HG03520 (cell line): ENCODE data around the gene TEAD2.
"Not testable (repeated sequence)": the region's sequence is repeated elsewhere in the genome, so short reads cannot be mapped to it uniquely, and the experiment has no call there.

Experiments used
- ATAC-seq: cut with Tn5 transposase; IDR thresholded peaks from one replicate; pipeline ENCODE4 v1.9.1; 2021; ENCODE audit warnings: mild to moderate bottlenecking, moderate library complexity; ENCODE audit not compliant: unreplicated experiment

The TEAD2 gene

DNA sequence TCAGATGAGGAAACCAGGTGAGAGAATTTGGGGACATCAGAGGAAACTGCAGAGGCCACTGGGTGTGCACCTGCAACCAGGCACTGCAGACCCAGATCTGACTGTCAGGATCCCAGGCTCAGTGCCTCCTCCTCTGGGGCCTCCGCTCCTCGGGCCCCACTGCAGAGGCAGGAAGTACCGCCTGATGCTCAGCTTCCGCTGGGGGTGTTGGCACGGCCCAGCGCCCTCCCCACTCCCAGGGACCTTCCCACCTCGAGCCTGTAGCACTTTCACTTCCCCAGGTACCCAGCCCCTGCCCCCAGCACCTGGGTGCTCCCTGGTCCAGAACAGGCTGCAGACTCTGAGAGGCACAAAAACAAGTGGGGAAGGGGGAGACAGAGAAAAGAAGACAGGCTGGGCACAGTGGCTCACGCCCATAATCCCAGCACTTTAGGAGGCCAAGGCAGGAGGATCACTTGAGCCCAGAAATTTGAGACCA lies 28.4 kb downstream of the TEAD2 start:
- ATAC-seq, result no peak

DNA sequence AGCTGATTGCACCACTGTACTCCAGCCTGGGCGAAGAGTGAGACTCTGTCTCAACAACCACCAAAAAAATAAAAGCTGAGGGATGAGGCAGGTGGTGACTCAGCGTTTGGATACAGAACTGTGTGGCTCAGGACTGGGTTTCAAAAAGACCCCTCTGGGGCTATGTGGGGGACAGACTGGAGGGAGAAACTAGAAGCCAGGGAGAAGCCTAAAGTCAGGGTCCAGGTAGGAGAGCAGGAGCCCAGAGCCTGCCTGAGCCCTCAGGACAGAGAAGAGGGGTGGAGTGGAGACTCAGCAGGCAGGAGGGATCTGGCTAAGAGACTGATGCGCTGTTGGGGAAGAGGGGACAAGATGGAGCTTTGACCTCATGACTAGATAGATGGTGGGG lies 28.8 kb downstream of the TEAD2 start:
- ATAC-seq, result no peak

DNA sequence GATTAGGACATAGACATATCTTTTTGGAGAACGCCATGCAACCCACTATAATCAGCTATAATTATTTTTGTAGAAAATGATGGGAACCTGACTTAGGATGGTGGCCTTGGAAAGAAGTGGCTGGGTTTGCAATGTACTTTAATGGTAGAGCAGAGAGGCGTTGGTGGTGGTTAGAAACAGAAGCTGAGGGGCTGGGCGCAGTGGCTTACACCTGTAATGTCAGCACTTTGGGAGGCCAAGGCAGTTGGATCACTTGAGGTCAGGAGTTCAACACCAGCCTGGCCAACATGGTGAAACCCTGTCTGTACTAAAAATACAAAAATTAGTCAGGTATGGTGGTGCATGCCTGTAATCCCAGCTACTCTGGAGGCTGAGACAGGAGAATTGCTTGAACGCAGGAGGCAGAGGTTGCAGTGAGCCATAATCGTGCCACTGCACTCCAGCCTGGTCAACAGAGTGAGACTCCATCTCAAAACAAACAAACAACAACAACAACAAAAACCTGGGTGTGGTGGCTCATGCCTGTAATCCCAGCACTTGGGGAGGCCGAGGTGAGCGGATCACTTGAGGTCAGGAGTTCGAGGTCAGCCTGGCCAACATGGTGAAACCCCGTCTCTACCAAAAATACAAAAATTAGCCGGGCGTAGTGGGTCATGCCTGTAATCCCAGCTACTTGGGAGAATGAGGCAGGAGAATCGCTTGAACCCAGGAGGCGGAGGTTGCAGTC lies 29.4 kb downstream of the TEAD2 start:
- not testable (repeated sequence) for ATAC-seq

DNA sequence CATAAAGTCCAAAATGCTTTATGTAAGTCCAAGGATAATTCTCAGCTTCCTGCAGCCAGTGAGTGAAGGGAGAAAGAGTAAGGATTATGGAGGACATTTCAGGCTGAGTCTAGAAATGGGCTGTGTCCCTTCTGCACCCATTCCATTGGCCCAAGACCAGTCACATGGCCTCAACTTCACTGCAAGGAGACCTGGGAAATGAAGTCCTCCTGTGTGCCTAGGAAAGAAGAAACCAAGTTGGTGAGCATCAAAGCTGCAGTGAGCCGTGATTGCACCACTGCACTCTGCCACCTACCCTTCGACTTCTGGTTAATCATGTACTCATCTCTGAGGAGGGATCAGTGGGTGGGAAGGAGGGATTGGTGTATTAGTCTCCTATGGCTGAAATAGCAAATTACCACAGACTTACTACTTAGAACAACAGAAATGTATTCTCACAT lies 30.6 kb downstream of the TEAD2 start:
- ATAC-seq, result peak; percentile 39

DNA sequence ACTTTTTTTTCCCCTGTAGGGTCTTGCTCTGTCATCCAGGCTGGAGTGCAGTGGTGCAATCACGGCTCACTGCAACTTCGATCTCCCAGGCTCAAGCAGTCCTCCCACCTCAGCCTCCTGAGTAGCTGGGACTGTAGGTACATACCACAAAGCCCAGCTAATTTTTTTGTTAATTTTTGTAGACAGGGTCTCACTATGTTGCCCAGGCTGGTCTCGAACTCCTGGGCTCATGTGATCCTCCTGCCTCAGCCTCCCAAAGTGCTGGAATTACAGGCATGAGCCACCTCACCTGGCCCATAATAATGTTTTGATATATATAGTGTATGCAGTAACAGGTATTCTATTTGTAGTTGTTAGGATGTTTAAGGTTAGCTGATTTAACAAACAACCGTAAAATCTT lies 31.0 kb downstream of the TEAD2 start:
- not testable (repeated sequence) for ATAC-seq

DNA sequence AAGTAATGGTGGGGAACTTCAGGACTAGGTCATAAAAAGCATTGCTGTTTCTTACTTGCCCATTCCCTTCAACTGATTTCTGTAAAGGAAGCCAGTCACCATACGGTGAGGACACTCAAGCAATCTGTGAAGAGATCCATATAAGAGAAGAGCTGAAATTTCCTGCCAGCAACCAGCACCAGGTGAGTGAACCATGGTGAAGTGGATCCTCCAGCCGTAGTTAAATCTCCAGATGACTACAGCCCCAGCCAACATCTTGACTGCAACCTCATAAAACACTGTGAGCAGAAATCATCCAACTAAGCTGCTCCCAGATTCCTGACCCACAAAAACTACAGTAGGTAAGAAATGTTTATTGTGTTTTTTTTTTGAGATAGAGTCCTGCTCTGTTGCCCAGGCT lies 33.5 kb downstream of the TEAD2 start:
- no peak for ATAC-seq

DNA sequence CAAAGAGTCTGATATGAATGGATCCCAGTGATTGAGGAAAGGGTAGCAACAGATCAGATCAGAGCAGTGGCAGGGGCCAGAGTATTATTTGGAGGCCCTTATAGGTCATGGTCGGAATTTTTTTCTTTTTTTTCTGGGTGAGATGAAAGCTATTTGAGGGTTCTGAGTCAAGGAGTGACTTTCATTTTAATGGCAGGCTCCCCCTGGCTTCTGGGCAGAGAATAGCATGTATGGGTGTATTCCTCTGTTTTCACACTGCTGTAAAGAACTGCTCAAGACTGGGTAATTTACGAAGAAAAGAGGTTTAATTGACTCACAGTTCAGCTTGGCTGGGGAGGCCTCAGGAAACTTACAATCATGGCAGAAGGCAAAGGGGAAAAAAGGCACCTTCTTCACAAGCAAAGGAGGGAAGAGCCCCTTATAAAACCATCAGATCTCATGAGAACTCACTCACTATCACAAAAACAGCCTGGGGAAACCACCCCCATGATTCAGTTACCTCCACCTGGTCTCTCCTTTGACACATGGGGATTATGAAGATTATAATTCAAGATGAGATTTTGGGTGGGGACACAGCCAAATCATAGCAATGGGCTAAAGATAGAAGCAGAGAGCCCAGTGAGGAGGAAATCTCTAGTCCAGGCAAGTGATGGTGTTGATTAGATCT lies 34.2 kb downstream of the TEAD2 start:
- no peak for ATAC-seq

DNA sequence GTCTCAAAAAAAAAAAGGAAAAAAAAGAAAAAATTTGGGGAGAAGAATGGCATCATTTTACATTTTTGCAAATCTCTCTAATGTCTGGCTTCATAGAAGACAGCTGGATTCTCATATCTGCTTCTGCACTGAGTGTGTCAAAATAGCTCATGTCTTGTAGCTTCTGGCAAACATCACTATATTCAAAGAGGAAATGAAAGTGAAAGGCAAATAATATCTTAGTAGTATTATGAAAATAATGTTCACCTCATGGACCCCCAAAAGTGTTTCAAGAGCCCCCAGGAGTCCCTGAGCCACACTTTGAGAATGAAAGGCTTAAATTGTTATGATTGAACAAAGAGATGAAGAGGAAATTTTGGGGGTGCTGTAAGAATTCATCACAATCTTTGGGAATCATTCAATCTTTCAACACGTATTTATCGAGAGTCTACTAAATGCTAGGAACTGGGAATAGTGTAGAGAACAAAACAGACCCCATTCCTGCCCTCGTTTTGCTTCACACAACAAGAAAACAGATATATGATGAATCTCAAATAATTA lies 36.0 kb downstream of the TEAD2 start:
- ATAC-seq, result no peak

DNA sequence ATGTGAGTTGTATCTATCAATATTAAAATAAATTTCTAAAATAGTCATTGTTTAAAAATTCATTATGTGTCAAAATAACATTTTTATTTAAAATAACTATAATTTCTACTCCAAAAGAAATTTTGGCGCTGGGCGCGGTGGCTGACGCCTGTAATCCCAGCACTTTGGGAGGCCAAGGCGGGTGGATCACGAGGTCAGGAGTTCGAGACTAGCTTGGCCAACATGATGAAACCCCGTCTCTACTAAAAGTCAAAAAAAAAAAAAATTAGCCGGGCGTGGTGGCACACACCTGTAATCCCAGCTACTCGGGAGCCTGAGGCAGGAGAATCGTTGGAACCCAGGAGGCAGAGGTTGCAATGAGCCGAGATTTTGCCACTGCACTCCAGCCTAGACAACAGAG lies 36.5 kb downstream of the TEAD2 start:
- ATAC-seq, result not testable (repeated sequence)

DNA sequence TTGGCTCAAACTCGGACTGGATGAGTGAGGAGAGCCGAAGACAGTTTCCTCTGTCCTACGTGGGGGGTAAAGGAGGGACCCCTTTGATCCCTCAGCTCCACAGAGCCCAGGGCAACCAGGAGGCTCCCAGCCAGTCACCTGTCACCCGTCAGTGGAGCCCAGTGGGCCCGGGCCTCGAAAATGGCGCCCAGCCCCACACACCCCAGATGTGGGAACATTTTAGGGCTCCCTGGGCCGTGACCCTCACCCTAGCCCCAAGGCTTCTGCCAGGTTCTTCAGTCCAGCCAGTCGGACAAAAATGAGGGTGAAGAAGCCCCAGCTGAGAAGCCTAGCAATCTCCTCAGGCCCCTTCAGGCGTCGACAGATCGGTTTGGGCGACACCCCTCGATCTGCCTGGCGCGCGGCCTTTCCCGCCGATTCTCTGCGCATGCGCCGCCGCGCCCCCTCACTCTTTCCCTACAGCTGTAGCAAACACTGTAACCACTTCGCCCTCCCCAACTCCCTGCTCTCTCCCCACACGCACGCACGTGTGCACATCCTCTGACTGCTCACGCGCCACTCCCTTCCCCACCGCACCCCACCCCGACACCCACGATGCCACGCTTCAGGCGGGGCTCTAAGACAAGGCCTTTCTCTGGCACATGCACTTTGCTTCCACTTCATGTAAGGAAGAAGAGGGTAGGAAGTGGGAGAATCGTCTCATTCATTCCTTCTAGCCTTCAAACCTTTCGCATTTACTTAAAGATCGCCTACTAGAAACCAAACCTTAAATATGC lies 37.2 kb downstream of the TEAD2 start, which contains the start of gene SLC6A16:
TSS of gene SLC6A16 (minus strand) at position 391 of the 776 bp plus-strand sequence. CDS start 13,844 bp downstream, outside the sequence.
- ATAC-seq, result no peak

DNA sequence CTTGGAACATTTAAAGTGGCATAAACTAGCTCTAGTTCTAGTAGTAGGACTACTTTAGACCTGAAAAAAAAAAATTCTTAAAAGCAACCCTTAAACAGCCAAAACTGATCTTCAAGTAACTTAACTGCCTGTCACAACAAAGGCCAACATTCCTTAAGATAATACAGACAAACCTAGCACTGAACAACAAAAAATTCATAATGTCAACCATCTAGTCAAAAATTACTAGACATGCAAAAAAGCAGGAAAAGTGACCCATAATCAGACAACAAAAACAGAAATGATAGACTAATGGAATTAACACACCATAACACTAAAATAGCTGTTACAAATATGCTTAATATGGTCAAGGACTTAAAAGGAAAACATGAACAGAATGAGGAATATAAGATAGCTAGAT lies 43.9 kb downstream of the TEAD2 start:
- ATAC-seq, result no peak

DNA sequence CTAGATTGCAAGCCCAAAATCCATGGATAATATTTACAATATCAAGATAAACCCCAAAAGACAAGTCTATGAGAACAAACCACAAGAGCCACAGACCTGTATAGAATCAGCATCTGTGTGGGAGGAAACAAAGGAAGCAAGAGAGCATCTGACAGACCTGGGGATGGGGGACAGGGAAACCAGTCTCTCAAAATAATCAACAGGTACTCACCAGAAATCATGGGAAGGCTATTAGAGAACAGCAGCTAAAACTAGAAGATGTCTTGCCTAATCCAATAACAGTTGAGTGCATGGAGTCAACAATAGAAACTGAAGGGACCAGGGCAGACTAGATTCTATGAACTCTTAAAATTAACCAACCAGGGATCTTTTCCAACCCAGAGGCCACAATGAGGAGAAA lies 45.9 kb downstream of the TEAD2 start:
- no peak for ATAC-seq

DNA sequence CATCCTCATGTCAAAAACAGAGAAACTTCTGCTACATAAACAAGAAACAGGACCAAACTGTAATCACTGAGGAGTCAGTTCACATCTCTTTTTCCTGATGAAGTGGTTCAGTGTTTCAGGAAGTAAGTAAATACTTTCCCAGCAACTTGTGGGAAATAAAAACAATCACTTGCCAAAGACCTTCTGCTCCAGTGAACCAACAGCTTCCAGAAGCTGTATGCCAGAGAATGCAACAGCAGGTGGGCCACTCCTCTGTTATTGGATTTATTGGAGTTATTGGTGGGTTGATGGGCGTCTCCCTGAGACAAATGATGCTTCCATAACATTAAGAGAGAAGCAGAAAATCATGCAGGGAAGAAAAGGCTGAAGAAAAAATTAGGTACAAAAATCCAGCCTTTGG lies 47.1 kb downstream of the TEAD2 start:
- no peak for ATAC-seq

DNA sequence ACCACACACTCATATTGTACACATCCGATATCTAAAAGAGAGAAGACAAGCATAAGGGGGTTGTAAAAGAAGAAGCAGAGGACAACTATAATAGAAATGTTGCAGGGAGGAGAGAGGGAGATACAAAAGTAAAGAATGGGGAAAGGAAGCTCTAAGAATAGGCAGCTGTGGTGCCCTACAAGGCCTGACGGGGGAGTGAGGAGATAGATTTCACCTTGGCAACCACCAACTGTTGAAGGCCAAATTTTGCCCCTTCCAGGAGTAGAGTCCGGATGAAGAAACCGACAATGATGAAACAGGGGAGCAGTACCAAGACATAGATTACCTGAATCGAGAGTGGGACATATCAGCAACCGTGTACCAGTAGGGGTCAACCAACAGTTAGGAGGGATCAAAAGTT lies 53.1 kb downstream of the TEAD2 start:
- ATAC-seq, result no peak

DNA sequence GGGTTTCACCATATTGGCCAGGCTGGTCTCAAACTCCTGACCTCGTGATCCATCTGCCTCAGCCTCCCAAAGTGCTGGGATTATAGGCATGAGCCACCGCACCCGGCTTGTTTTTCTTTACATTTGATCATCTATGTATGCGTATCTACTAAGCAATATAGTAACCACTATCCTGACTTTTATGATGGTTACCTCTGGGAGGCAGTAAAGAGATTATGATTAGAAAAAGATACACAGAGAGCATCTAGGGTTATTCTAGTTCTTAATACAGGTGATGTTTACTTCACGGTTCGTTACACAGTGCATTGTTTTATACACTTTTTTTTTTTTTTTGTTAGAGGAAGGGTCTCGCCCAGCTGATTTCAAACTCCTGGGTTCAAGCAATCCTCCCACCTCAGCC lies 55.5 kb downstream of the TEAD2 start:
- ATAC-seq, result not testable (repeated sequence)

DNA sequence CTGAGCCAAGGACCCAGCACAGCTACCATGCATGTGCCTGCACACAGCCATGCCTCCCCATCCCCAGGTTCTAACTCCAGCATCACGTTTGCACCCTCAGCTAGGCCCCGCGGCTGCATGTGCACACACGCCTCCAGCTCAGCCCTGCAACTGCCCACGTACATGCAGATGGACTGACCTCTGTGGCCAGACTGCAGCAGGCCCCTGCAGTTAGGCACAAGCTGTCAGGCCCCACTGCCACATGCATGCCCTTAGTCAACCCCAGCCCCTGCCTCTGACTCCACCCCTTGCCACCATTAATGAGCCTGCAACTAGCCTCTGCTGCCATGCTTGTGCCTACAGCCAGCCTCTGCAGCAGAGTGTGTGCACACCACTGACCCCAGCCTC lies 60.4 kb downstream of the TEAD2 start:
- ATAC-seq, result no peak

DNA sequence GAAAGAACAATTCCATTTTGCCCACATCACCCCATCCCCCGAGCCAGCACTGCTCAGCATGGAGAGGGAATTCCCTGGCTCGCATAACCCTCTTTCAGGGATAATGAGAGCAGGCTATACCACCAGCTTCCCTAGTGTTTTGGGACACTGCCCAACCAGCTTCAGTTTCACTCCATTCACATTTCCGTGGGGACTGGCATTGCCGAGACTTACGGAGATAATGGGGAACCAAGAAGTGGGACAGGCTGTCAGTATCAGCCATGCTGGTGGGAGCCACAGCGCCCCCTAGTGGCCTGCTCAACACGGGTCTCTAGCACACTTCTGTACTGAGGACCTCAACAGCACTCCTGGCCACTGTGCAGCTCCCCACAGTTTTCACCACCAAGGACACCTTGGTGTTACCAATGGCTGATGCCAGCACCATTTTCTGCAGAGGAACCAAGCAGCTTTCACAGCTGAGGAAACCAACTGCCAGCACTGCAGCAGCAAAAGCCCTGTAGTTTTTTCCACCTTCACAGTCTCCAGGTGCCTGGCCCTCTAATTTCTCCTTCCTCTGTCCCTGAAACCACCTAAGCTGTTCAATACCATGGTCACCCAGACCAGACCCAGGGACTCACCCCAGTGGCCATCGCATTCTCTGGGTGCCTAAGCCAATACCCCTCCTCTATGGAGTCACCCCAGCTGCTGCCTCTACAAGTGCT lies 60.9 kb downstream of the TEAD2 start:
- no peak for ATAC-seq

DNA sequence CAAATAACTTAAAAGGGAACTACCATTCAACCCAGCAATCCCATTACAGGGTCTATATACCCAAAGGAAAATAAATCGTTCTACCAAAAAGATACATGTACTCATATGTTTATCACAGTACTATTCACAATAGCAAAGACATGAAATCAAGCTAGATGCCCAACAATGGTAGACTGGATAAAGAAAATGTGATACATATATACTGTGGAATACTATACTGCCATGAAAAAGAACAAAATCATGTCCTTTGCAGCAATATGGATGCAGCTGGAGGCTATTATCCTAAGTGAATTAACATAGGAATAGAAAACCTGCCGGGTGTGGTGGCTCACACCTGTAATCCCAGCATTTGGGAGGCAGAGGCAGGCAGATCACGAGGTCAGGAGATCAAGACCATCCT lies 63.6 kb downstream of the TEAD2 start:
- ATAC-seq, result not testable (repeated sequence)

DNA sequence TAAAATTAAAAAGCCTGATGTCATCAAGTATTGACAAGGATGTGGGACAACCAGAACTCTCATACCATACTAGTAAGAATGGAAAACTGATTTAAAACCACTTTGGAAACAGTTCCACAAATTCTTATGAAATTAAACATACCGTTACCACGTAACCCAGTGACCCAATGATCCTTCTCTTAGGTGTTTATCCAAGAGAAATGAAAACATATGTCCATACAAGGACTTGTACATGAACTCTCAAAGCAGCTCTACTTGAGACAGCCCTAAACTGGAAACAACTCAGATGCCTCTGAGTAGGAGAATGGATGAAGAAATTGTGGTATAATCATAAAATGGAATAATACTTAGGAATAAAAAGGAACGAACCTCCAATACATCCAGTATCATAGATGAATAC lies 64.8 kb downstream of the TEAD2 start:
- no peak for ATAC-seq

DNA sequence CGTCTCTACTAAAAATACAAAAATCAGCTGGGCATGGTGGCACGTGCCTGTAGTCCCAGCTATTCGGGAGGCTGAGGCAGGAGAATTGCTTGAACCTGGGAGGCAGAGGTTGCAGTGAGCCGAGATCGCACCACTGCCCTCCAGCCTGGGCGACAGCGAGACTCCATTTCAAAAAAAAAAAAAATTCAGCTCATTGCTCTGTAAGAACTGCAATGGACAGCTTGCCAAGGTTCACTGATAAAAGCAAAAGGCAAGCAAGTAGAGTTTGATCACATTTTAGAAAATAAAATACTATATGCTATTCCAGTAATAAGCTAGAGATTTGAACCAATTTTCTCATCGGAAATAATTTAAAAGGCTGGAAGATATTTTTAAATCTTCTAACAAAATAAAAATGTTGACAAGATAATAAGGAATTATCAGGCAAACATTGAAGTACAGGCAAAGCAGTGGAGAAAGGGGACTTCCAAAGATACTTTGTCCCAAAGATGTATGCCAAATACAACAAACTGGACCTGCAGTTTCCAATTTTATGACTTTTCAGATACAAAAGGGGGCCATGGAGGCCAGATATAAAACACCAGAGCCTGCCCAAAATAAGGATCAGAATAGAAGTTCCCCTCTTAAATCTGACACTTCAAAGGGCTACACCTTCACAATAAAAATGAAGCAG lies 66.9 kb downstream of the TEAD2 start:
- ATAC-seq, result no peak
